Thyroid gland (tissue), 4 donors: ENCODE data around the gene TMEM222. TPM values are rescaled to one million over a fixed set of nuclear protein-coding genes. Genes with fewer than 3 reads are reported as not detected.
A peak's percentile ranks its signal among the peaks of the same experiment; 100 is the strongest.

Source experiments
- DNase-seq, 2 donors: peaks; one replicate each; pipeline ENCODE4 v3.0.0-alpha.2; 2019
- H3K27ac ChIP-seq, 3 donors: fragments of 200-600 bp; sonication (generic); 1 replicate in 2 of 3; 2 replicates in 1 of 3; pipeline ENCODE4 v1.5.1; 2016 to 2019; ENCODE audit warnings: mild to moderate bottlenecking in 1 of 3, moderate library complexity in 1 of 3
- H3K27me3 ChIP-seq: fragments of 200-600 bp; sonication (generic); one replicate; pipeline ENCODE4 v1.5.1; 2019
- H3K36me3 ChIP-seq, 2 donors: fragments of 200-600 bp; sonication (generic); one replicate each; pipeline ENCODE4 v1.5.1; 2016 to 2019
- H3K4me1 ChIP-seq, 2 donors: fragments of 200-600 bp; sonication (generic); one replicate each; pipeline ENCODE4 v1.5.1; 2017 to 2019
- H3K4me3 ChIP-seq, 3 donors: fragments of 200-600 bp; sonication (generic); replicated peaks in 1 of 3; 1 replicate in 2 of 3; 2 replicates in 1 of 3; pipeline ENCODE4 v1.5.1; 2016; ENCODE audit warnings: mild to moderate bottlenecking in 1 of 3
- H3K9me3 ChIP-seq: fragments of 200-600 bp; sonication (generic); one replicate; pipeline ENCODE4 v1.5.1; 2017
- POLR2A ChIP-seq, 2 donors: fragments of 450-650 bp; IDR thresholded peaks; one replicate each; pipeline ENCODE4 v1.6.1; 2017; ENCODE audit warnings: antibody characterized with exemption in 2 of 2, mild to moderate bottlenecking in 2 of 2, moderate library complexity in 1 of 2
- WGBS, 2 donors: methylation state at CpG; one replicate each; pipeline ENCODE4 v1.1.5; 2017; 5-methylcytosine and 5-hydroxymethylcytosine counted together
- intact Hi-C: fragments of 100-400 bp; cut with DNase I; formaldehyde crosslinking; loops from one replicate; pipeline ENCODE4 v1.15.1; 2023
- total RNA-seq, 4 donors: library from RNA; depleted of rRNA; stranded (reverse); fragments of >200 nt; gene quantifications; one replicate each; pipeline ENCODE4 v1.2.3, GENCODE V29; 2016
- TF ChIP-seq, protein P1 (sequence below), 6 experiments: fragments of 200-600 bp in 3 of 6; fragments of 450-650 bp in 3 of 6; sonication (generic) in 3 of 6; IDR thresholded peaks; one replicate each; pipeline ENCODE4 v1.5.1; 2016 to 2019; ENCODE audit warnings: antibody characterized with exemption in 6 of 6, mild to moderate bottlenecking in 2 of 6, inconsistent platforms in 1 of 6, moderate library complexity in 1 of 6

TMEM222 gene
- total RNA-seq, 4 donors from 2014 or later = 22.7 to 46.0 (median 30.9) TPM

DNA sequence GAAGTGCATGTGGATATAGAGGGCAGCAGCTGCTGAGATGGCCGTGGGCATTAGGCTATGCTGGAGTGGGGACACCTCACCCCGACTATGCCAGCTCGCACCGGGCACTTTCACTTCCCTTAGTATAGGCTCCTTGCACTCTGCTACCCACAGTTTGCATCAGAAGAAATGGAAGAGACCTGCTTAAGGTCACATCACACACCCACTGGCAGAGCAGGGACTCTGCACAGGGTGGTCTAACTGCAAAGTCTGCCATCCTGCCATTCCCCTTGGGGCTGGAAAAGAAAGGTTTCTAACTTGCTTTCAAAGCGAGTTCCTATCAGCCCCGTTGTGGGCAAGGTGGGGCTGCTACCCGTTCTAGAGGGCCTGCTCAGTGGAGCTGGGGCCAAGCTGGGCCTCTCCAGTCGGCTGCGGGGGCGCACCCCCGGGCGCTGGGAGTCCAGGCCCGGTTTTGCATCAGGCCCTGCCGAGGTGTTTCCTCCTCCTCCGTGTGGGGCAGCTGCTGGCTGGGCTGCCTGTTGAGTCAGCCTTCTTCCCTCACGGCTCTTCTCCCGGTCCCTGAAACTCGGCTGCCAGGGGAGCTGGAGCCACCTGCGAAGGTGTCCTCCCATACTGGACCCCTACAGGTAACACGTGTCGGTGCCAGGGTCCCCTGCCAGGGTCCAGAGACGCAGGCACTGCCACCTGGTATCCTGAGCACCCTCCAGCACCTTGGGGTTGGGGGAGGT, 19.7 kb downstream of the TMEM222 start, which contains the start of gene SYTL1:
Gene SYTL1, plus strand, starts transcription at position 498 of the 728 bp plus-strand sequence. CDS start 3,313 bp downstream, outside the sequence.
- Histone ChIP-seq H3K36me3 (no peaks in the 10 kb centered on the region), H3K4me3 (peak within 1 kb of the TSS; percentile 8 to 35 (median 29)), H3K27me3 (no peaks in the 10 kb centered on the region), H3K9me3 (no peaks in the 10 kb centered on the region), H3K27ac (peak within 1 kb of the TSS in 2 of 3 donors; percentile 17 to 41), H3K4me1 (peaks cover 13 to 25% of the 10 kb centered on the region in 2 donors)
- peak; percentile 73 to 78 for DNase-seq
- WGBS, 2 donors = 20 to 47% methylated on average over 7 to 14 of the region's 22 CpGs
- peak in 1 of 2 donors; percentile 15 for TF ChIP-seq POLR2A (IDR thresholded peaks at IDR 0.05)
- TF ChIP-seq, protein P1, sequence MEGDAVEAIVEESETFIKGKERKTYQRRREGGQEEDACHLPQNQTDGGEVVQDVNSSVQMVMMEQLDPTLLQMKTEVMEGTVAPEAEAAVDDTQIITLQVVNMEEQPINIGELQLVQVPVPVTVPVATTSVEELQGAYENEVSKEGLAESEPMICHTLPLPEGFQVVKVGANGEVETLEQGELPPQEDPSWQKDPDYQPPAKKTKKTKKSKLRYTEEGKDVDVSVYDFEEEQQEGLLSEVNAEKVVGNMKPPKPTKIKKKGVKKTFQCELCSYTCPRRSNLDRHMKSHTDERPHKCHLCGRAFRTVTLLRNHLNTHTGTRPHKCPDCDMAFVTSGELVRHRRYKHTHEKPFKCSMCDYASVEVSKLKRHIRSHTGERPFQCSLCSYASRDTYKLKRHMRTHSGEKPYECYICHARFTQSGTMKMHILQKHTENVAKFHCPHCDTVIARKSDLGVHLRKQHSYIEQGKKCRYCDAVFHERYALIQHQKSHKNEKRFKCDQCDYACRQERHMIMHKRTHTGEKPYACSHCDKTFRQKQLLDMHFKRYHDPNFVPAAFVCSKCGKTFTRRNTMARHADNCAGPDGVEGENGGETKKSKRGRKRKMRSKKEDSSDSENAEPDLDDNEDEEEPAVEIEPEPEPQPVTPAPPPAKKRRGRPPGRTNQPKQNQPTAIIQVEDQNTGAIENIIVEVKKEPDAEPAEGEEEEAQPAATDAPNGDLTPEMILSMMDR (IDR thresholded peaks at IDR 0.05) = no peak
- intact Hi-C loops = no loop called here

DNA sequence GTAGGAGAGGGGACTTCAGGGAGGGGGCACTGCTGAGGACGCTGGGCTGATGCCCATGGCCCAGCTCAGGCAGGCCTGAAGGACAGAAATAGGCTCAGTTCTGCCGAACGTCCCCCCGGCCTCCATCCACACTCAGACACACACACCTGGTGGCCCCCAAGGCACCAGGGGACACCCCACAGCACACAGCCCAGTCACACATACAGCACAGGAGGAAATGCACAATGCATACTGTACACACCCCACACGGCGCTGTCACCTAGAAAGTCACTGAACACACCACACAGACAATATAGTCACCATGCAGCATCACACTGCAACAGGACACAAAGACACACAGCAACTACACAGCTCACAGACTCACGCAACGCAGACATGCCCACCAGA, 20.4 kb downstream of the TMEM222 start:
- intact Hi-C loops = no loop called here
- no peaks in the 10 kb centered on the region for H3K36me3 ChIP-seq
- no peaks in the 10 kb centered on the region for H3K9me3 ChIP-seq
- no peaks in the 10 kb centered on the region for H3K27me3 ChIP-seq
- peak overlapping the region in 2 of 3 donors; percentile 8 to 35 for H3K4me3 ChIP-seq
- DNase-seq = no peak
- peaks cover 13 to 25% of the 10 kb centered on the region in 2 donors for H3K4me1 ChIP-seq
- 68 to 92% methylated on average over 2 to 3 of the region's 8 CpGs for WGBS, 2 donors
- TF ChIP-seq, protein P1 (IDR thresholded peaks at IDR 0.05) = no peak
- no peak for TF ChIP-seq POLR2A (IDR thresholded peaks at IDR 0.05)
- H3K27ac ChIP-seq = peak overlapping the region in 1 of 3 donors; percentile 41

DNA sequence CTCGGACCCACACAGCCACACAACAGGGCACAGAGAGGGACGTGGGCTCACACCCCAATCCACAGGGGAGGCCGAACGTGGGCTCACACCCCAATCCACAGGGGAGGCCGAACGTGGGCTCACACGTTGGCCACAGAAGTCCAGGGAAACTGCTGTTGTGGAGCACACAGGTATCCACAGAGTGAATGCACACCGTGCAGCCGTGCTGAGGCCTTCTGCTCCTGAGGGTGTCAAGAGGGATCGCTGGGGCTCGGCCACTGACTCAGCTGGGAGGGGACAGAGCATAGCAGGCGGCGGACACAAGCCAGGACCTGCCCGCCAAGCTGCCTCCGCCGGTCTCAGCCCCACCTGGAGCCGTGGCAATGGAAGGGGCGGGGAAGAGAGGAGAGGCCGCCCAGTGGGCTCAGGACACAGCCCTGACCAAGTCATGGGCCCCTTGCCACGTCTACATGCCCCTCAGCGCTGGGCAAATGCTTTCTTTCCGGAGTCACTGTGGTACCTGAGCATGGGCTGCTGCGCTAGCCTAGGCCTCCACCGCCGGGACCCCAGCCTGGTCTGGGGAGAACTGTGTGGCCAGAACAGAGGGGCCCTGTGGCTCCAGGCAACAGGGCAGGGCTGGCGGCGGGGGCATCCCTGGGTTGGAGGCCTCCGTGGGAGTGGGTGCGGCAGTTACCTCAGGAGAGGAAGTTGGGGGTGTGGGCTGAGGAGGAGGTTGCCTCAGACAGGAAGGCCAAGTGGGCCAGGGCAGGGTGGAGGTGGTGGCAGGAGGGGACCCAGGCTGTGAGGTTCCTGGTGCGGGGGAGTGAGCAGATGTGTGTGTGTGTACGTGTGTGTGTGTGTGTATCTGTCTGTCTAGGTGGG, 21.0 kb downstream of the TMEM222 start:
- Histone ChIP-seq H3K4me1 (peaks cover 13 to 25% of the 10 kb centered on the region in 2 donors), H3K27ac (peak overlapping the region; percentile 3 to 58 (median 17)), H3K4me3 (peak overlapping the region in 1 of 3 donors; percentile 35), H3K9me3 (no peaks in the 10 kb centered on the region), H3K27me3 (no peaks in the 10 kb centered on the region), H3K36me3 (no peaks in the 10 kb centered on the region)
- TF ChIP-seq POLR2A (IDR thresholded peaks at IDR 0.05) = no peak
- TF ChIP-seq, protein P1 (IDR thresholded peaks at IDR 0.05) = no peak
- peak; percentile 76 to 77 for DNase-seq
- intact Hi-C loops = no loop called here
- WGBS, 2 donors = 23 to 41% methylated on average over 19 of the region's 31 CpGs

DNA sequence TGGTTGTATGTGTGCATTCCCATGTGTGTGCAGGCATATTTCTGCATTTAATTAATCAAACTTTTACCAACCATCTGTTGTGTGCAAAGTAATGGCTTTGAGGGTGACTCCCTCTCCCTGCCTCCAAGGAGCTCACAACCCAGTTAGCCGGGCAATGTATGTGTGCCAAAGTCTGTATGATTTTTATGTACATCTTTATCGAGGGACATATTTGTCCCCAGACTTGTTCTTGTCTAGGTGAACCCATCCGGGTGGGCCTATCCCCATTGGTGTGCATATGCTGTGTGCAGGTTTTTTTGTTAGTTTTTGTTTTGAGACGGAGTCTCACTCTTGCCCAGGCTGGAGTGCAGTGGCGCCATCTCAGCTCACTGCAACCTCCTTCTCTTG, 21.7 kb downstream of the TMEM222 start:
- peak overlapping the region in 1 of 3 donors; percentile 58 for H3K27ac ChIP-seq
- H3K27me3 ChIP-seq = no peaks in the 10 kb centered on the region
- WGBS, 2 donors = 59 to 71% methylated on average over 5 of the region's 5 CpGs
- intact Hi-C loops = no loop called here
- peaks cover 13 to 25% of the 10 kb centered on the region in 2 donors for H3K4me1 ChIP-seq
- no peaks in the 10 kb centered on the region for H3K36me3 ChIP-seq
- no peak overlapping the region for H3K4me3 ChIP-seq
- TF ChIP-seq, protein P1 (IDR thresholded peaks at IDR 0.05) = no peak
- no peak for TF ChIP-seq POLR2A (IDR thresholded peaks at IDR 0.05)
- H3K9me3 ChIP-seq = no peaks in the 10 kb centered on the region
- DNase-seq = no peak
